K562 (cell line): ENCODE results near the gene GCG. TPM values are rescaled to one million over a fixed set of nuclear protein-coding genes. Genes with fewer than 3 reads are reported as not detected.

ENCODE experiments used
- ATAC-seq: fragments of 200-7000 bp; cut with Tn5 transposase; 3 replicates; pipeline ENCODE4 v1.9.1; 2020; ENCODE audit warnings: moderate library complexity
- BruUV-seq: library from RNA; stranded (reverse); fragments of 400-500 nt; replicated peaks from 2 replicates; lab custom pipeline; 2021; lab: Mats Ljungman, UMichigan
- CTCF ChIA-PET: fragments of 300-600 bp; formaldehyde crosslinking; extraction: SDS; loops from one replicate; lab custom pipeline; 2021; ENCODE audit warnings: low intra/inter-chr PET ratio; lab: Yijun Ruan, JAX
- POLR2A ChIA-PET: fragments of 300-600, 350-650 bp; sonication (Branson Sonifier 250); formaldehyde crosslinking; extraction: SDS; loops from one replicate; lab custom pipeline; 2021; ENCODE audit warnings: antibody characterized with exemption, inconsistent platforms; lab: Yijun Ruan, JAX
- DNase-seq, 4 experiments: peaks; one replicate each; pipeline versions ENCODE4 v3.0.0 to v3.0.0-alpha.2; 2011 to 2018; ENCODE audit warnings: low spot score in 3 of 4, mixed read lengths in 3 of 4; ENCODE audit errors: extremely low read depth in 1 of 4
- FAIRE-seq: peaks from 2 replicates; lab custom pipeline; 2011; peaks lifted over from hg19 to GRCh38; lab: Jason Lieb, UNC
- H2AFZ ChIP-seq: 2 replicates; pipeline ENCODE4 v1.6.0; 2011; ENCODE audit warnings: low read depth, low read length, control low read depth, inconsistent platforms
- H3K27ac ChIP-seq: fragments of 200-600 bp; 3 replicates; pipeline ENCODE4 v1.8.0; 2011; ENCODE audit warnings: low read depth, mild to moderate bottlenecking, control low read depth, inconsistent platforms, low read length, moderate library complexity, mixed read lengths; ENCODE audit errors: extremely low read depth
- H3K27me3 ChIP-seq, 2 experiments: fragments of 300-600 bp in 1 of 2; 2 replicates in 1 of 2; 3 replicates in 1 of 2; pipeline versions ENCODE4 v1.6.0 to v1.8.0; 2011; ENCODE audit warnings: inconsistent platforms in 2 of 2, low read length in 2 of 2, mild to moderate bottlenecking in 1 of 2, mixed read lengths in 1 of 2, moderate library complexity in 1 of 2; ENCODE audit not compliant: control insufficient read depth in 2 of 2, insufficient read depth in 2 of 2
- H3K36me3 ChIP-seq: fragments of 300-600 bp; 3 replicates; pipeline ENCODE4 v1.8.0; 2011; ENCODE audit warnings: mild to moderate bottlenecking, low read length, inconsistent platforms; ENCODE audit not compliant: control insufficient read depth, insufficient read depth
- H3K4me1 ChIP-seq, 2 experiments: fragments of 200-600 bp in 1 of 2; replicated peaks in 1 of 2; 2 replicates in 1 of 2; 3 replicates in 1 of 2; pipeline versions ENCODE4 v1.5.1 to v1.8.0; 2011; ENCODE audit warnings: inconsistent platforms in 2 of 2, low read length in 2 of 2, mild to moderate bottlenecking in 1 of 2, mixed read lengths in 1 of 2, moderate library complexity in 1 of 2; ENCODE audit not compliant: control insufficient read depth in 2 of 2, insufficient read depth in 2 of 2
- H3K4me2 ChIP-seq: 2 replicates; pipeline ENCODE4 v1.6.1; 2011; ENCODE audit warnings: low read length, control low read depth, inconsistent platforms, mixed read lengths; ENCODE audit not compliant: insufficient read depth
- H3K4me3 ChIP-seq: fragments of 200-600 bp; sonication (generic), shearing (Covaris generic); 2 replicates; pipeline ENCODE4 v1.5.1; 2016; ENCODE audit warnings: control low read depth, inconsistent platforms
- H3K79me2 ChIP-seq: fragments of 200-600 bp; 3 replicates; pipeline ENCODE4 v1.8.0; 2011; ENCODE audit warnings: low read length, inconsistent platforms; ENCODE audit not compliant: control insufficient read depth, insufficient read depth
- H3K9ac ChIP-seq, 2 experiments: 2 replicates each; pipeline versions ENCODE4 v1.6.0 to v1.6.1; 2011; ENCODE audit warnings: low read depth in 2 of 2, low read length in 2 of 2, control low read depth in 1 of 2, inconsistent platforms in 1 of 2, mild to moderate bottlenecking in 1 of 2, mixed read lengths in 1 of 2; ENCODE audit not compliant: insufficient read depth in 1 of 2
- H3K9me1 ChIP-seq: one replicate; pipeline ENCODE4 v1.6.0; 2011; ENCODE audit warnings: inconsistent platforms, mild to moderate bottlenecking, low read length, moderate library complexity; ENCODE audit not compliant: control insufficient read depth, insufficient read depth
- H3K9me3 ChIP-seq: replicated peaks from 2 replicates; pipeline ENCODE4 v1.5.1; 2011; ENCODE audit warnings: low read depth, low read length, inconsistent platforms; ENCODE audit not compliant: control insufficient read depth, insufficient read depth
- H4K20me1 ChIP-seq: replicated peaks from 2 replicates; pipeline ENCODE4 v1.6.1; 2011; ENCODE audit warnings: low read length, inconsistent platforms, mixed read lengths; ENCODE audit not compliant: control insufficient read depth, insufficient read depth
- CHD7 ChIP-seq: fragments of 200-600 bp; sonication (generic); IDR thresholded peaks from one replicate; pipeline ENCODE4 v1.6.1; 2012; ENCODE audit warnings: mild to moderate bottlenecking, low read depth, low read length, inconsistent platforms
- CLOCK ChIP-seq: fragments of 250-450 bp; sonication (Bioruptor Pico); IDR thresholded peaks from 2 replicates; pipeline ENCODE4 v1.4.0; 2020; ENCODE audit warnings: mild to moderate bottlenecking, moderate library complexity, borderline replicate concordance
- TBL1XR1 ChIP-seq, 2 experiments: IDR thresholded peaks; 2 replicates each; pipeline ENCODE4 v1.6.1; 2012; ENCODE audit warnings: improper control_type of control experiment in 2 of 2, low read length in 2 of 2, mild to moderate bottlenecking in 1 of 2
- ZNF175 ChIP-seq: fragments of 200-800 bp; sonication (Bioruptor generic); IDR thresholded peaks from 2 replicates; pipeline ENCODE4 v1.6.1; 2016; ENCODE audit warnings: low read depth, mild to moderate bottlenecking, missing genetic modification characterization, missing compliant biosample characterization
- ZNF696 ChIP-seq: fragments of 250-450 bp; sonication (Bioruptor Pico); conservative IDR thresholded peaks from 2 replicates; pipeline ENCODE4 v1.4.0; 2020; ENCODE audit warnings: mild to moderate bottlenecking, moderate library complexity
- ZNF707 ChIP-seq: fragments of 250-450 bp; sonication (Bioruptor Pico); conservative IDR thresholded peaks from 2 replicates; pipeline ENCODE4 v1.8.0; 2022; ENCODE audit warnings: inconsistent platforms, mild to moderate bottlenecking, moderate library complexity
- WGBS: fragments of 100-300 bp; shearing (Covaris generic); methylation state at CpG from one replicate; pipeline ENCODE4 v1.1.6; 2016; ENCODE audit warnings: low coverage, mixed read lengths; ENCODE audit not compliant: insufficient coverage; ENCODE audit errors: missing lambda C conversion rate; 5-methylcytosine and 5-hydroxymethylcytosine counted together
- in situ Hi-C: fragments of 300-500 bp; cut with MboI; formaldehyde crosslinking; loops from 4 replicates; pipeline ENCODE4 v1.15.0; 2018; ENCODE audit warnings: inconsistent platforms, mixed read lengths
- intact Hi-C: fragments of 100-400 bp; cut with micrococcal nuclease; formaldehyde crosslinking; loops from 2 replicates; pipeline ENCODE4 v1.14.2; 2022
- polyA plus RNA-seq, 8 experiments: library from polyadenylated mRNA; depleted of rRNA in 4 of 8; stranded (reverse) in 5 of 8; unstranded in 3 of 8; fragments of >200 nt; fragmentation: Nextera tagmentation in 2 of 8; fragmentation: Illumina TruSeq in 1 of 8; extraction: Ambion mirVana in 2 of 8; extraction: Trizol in 1 of 8; gene quantifications; 2 replicates each; pipeline versions ENCODE4 v1.2.1 to v1.2.3, GENCODE V29; 2011 to 2014; ENCODE audit warnings: inconsistent platforms in 1 of 8, missing spikeins in 1 of 8
- total RNA-seq, 7 experiments: library from RNA; depleted of rRNA in 6 of 7; stranded (reverse); fragments of >200 nt in 6 of 7; fragmentation: Illumina TruSeq in 2 of 7; extraction: Trizol in 2 of 7; gene quantifications; 2 replicates each; pipeline versions ENCODE4 v1.2.1 to v1.2.3, GENCODE V29; 2011 to 2021; ENCODE audit warnings: low replicate concordance in 1 of 7

Gene GCG
- total and polyA plus RNA-seq, 9 of the 15 experiments (the other 6 are each of a cell fraction or from before 2014, with no cell fraction given) = not detected

- Histone ChIP-seq H4K20me1 (no peaks in the 10 kb centered on the region), H3K27me3 (no peaks in the 10 kb centered on the region), H3K4me2 (no peak overlapping the region), H3K9ac (no peak overlapping the region), H3K9me1 (no peaks in the 10 kb centered on the region), H2AFZ (no peak overlapping the region), H3K27ac (no peak overlapping the region), H3K36me3 (no peaks in the 10 kb centered on the region), H3K9me3 (no peaks in the 10 kb centered on the region), H3K4me3 (no peak overlapping the region), H3K4me1 (no peaks in the 10 kb centered on the region), H3K79me2 (no peaks in the 10 kb centered on the region)
- FAIRE-seq (peak; percentile 6), DNase-seq (peak in 3 of 4 experiments; percentile 12 to 44 (median 15)), ATAC-seq (peak; percentile 61; the same call in 1 of the 3 replicates)
- intact Hi-C loops = loop anchor here (2.0 kb wide), 1 partner anchor 145 kb away; no protein-coding TSS in a partner anchor
- in situ Hi-C loops = no loop called here
- ChIA-PET CTCF (interaction anchor here (0.8 kb wide), 1 partner anchor 147 kb away, joined by 3 read pairs; no protein-coding TSS in a partner anchor), POLR2A (no interaction called here)
- under 1% methylated on average over 5 of the region's 5 CpGs for WGBS
- no TSS peak for BruUV-seq
- TF ChIP-seq CLOCK (no peak), ZNF175 (CRISPR knock-in tag) (no peak), ZNF696 (CRISPR knock-in tag) (no peak), ZNF707 (CRISPR knock-in tag) (no peak), CHD7 (peak; percentile 85), TBL1XR1 (IDR thresholded peaks at IDR 0.05; ENCODE audit: low read length in 2 of 2) (no peak)
Observed at GRCh38 chr2:162153608-162154224, 1.7 kb upstream of the GCG start.
